ENCODE measurements around the gene OGDHL.

The OGDHL gene

GRCh38 chr10:49686651-49687050 lies 75.5 kb downstream of the OGDHL start:
- no peak for DNase-seq

All from DMS 273 treated with DMSO at 0.1 percent for 48 hours (cell line).